ENCODE measurements around the gene ZC3H8. TPM values are rescaled to one million over a fixed set of nuclear protein-coding genes. Genes with fewer than 3 reads are reported as not detected.

ZC3H8 gene
- total RNA-seq, 1 donor from 2014 or later = 3.7 TPM

DNA sequence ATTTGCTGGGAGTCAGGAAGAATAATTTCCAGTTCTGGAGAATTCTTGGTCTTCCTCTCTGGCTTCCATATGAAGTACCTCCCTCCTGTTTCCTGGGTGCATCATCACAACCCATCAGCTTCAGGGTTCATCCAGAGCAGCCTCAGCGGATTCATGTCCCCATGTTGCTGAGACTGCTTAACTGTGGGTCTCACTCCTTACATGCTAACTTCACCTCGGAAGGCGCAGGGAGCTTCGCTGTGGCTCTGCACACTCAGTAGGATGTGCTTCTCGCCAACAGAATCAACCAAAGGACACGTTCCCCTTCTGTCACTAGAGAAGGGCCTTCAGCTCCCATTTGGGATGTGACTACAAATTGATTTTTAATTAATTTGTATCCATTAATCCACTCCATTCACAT lies 92.5 kb downstream of the ZC3H8 start:
- no peak for TF ChIP-seq CTCF (conservative IDR thresholded peaks at IDR 0.05; ENCODE audit: low read depth, low read length)
- no peak for DNase-seq (ENCODE audit: low read depth)
- H3K4me3 ChIP-seq (ENCODE audit: low read depth, low read length) = no peak overlapping the region

Other genes starting within 250 kb of the ZC3H8 start
- gene TMEM87B, start 199.8 kb downstream of the ZC3H8 start, total RNA-seq = 11.7 and 20.8 TPM in 2 replicates
- 1.6 TPM in 1 of 2 replicates, not detected in the other for gene FBLN7, start 116.7 kb downstream of the ZC3H8 start, total RNA-seq
- gene ZC3H6, start 20.6 kb upstream of the ZC3H8 start, total RNA-seq = 0.94 and 6.7 TPM in 2 replicates
- gene RGPD8, start 178.6 kb upstream of the ZC3H8 start, total RNA-seq = 2.4 and 4.3 TPM in 2 replicates
- gene TTL, start 227.1 kb upstream of the ZC3H8 start, total RNA-seq = 42.3 and 60.9 TPM in 2 replicates

All from epithelial cell of proximal tubule (primary cell).